ENCODE results near the gene NCKAP5L.

The NCKAP5L gene

DNA sequence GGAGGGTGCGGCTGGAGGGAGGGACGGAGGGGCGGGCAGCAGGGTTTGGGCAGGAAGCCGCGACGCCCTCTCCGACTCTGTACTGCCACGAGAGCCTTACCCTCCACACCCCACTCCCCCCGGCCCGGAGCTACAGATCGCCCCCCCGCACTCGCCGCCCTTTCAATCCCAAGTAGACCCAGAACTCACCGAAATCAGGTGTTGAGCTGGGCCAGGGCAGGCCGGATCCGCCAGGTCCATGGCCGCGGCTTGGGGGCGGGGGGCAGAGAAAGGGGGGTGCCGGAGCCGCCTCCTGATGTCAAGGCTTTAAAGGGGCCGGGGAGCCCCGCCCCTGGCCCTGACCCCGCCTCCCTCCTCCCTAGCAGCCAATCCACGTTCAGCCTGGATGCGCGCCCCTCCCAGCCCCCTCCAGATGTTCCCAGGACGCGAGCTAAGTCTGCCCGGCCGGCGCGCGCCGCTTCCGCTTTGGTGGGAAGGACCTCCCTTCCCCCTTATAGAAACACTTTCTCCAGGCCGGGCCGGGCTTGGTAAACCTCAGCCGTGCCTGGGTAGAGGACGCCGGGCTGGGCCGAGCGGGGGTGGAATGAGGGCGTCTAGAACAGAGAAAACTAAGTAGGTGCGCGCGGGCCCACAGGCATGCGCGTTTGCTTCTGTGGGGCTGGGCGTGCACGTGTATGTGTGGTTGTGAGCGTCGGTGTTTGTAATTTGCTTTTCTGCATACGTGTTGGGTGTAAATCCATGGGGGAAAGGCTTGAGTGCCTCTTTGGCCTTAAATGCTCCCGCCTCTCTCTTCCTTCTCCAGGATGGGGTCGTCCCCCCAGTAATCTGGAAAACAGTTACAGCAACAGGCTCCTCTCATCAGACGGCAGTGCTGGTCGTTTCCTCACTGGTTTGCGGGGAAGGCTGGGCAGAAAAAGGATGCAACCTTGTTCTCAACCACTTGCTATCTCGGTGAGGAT, at the start of gene NCKAP5L:
TSS of gene NCKAP5L (minus strand) at position 281 of the 959 bp plus-strand sequence. CDS start 24,369 bp downstream, outside the sequence.
- Histone ChIP-seq H4K20me1 (ENCODE audit: insufficient read depth) (no peaks in the 10 kb centered on the region), H3K4me2 (peak within 1 kb of the TSS; percentile 84), H3K9ac (peak within 1 kb of the TSS; percentile 37), H3K4me1 (ENCODE audit: low read depth, poor library complexity, severe bottlenecking) (peaks cover 16% of the 10 kb centered on the region), H2AFZ (ENCODE audit: low read depth) (peak within 1 kb of the TSS; percentile 84), H3K27me3 (ENCODE audit: insufficient read depth, low read depth) (peaks cover 13% of the 10 kb centered on the region; the same call in 1 of the 2 replicates), H3K4me3 (IDR thresholded peaks at IDR 0.05; ENCODE audit: insufficient read depth, low read depth, low read length) (no peak within 1 kb of the TSS), H3K79me2 (ENCODE audit: insufficient read depth, low read depth) (no peaks in the 10 kb centered on the region), H3K36me3 (ENCODE audit: insufficient read depth) (no peaks in the 10 kb centered on the region), H3K27ac (no peak within 1 kb of the TSS)
- TF ChIP-seq CTCF (conservative IDR thresholded peaks at IDR 0.05; ENCODE audit: low read depth, low read length): no peak

GRCh38 chr12:49877066-49877465, 48.9 kb upstream of the NCKAP5L start:
- Histone ChIP-seq H3K4me2 (no peak overlapping the region), H3K27me3 (ENCODE audit: insufficient read depth, low read depth) (no peaks in the 10 kb centered on the region; the same call in 1 of the 2 replicates)
- no peak for TF ChIP-seq CTCF (conservative IDR thresholded peaks at IDR 0.05; ENCODE audit: low read depth, low read length)

DNA sequence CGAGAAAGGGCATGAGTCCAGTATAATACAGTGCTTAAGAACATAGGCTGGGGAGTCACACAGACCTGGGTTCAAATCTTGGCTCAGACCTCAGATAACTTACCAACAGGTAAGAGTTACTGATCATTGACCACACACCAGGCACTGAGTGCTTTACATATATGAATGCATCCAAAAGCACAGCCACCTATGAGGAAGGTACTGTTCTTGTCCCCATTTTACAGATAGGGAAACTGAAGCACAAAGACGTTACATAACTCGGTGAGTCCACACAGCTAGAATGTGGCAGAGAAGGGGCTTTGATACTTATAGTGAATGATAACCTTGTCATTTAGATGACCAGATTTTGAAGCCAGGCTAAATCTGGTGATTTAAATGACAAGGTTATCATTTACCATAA, 47.9 kb upstream of the NCKAP5L start:
- H3K4me2 ChIP-seq: no peak overlapping the region
- no peak overlapping the region for H3K27ac ChIP-seq
- no peak overlapping the region for H3K9ac ChIP-seq
- TF ChIP-seq CTCF (conservative IDR thresholded peaks at IDR 0.05; ENCODE audit: low read depth, low read length): no peak
- H3K79me2 ChIP-seq (ENCODE audit: insufficient read depth, low read depth): no peaks in the 10 kb centered on the region
- no peaks in the 10 kb centered on the region for H4K20me1 ChIP-seq (ENCODE audit: insufficient read depth)
- no peaks in the 10 kb centered on the region for H3K27me3 ChIP-seq (ENCODE audit: insufficient read depth, low read depth)
- no peak overlapping the region for H3K4me3 ChIP-seq (IDR thresholded peaks at IDR 0.05; ENCODE audit: insufficient read depth, low read depth, low read length)
- no peaks in the 10 kb centered on the region for H3K36me3 ChIP-seq (ENCODE audit: insufficient read depth)
- H3K4me1 ChIP-seq (ENCODE audit: low read depth, poor library complexity, severe bottlenecking): no peaks in the 10 kb centered on the region
- H2AFZ ChIP-seq (ENCODE audit: low read depth): no peak overlapping the region

More at GRCh38 chr12:49877066-49877465, 48.9 kb upstream of the NCKAP5L start:
- H3K4me1 ChIP-seq (ENCODE audit: low read depth, poor library complexity, severe bottlenecking): no peaks in the 10 kb centered on the region
- no peak overlapping the region for H3K27ac ChIP-seq
- no peak overlapping the region for H3K9ac ChIP-seq
- H4K20me1 ChIP-seq (ENCODE audit: insufficient read depth): no peaks in the 10 kb centered on the region
- no peak overlapping the region for H3K4me3 ChIP-seq (IDR thresholded peaks at IDR 0.05; ENCODE audit: insufficient read depth, low read depth, low read length)
- H2AFZ ChIP-seq (ENCODE audit: low read depth): no peak overlapping the region
- no peaks in the 10 kb centered on the region for H3K36me3 ChIP-seq (ENCODE audit: insufficient read depth)
- H3K79me2 ChIP-seq (ENCODE audit: insufficient read depth, low read depth): no peaks in the 10 kb centered on the region

- Histone ChIP-seq H3K36me3 (ENCODE audit: insufficient read depth) (no peaks in the 10 kb centered on the region), H3K4me1 (ENCODE audit: low read depth, poor library complexity, severe bottlenecking) (no peaks in the 10 kb centered on the region), H3K27ac (no peak overlapping the region), H3K4me2 (no peak overlapping the region), H4K20me1 (ENCODE audit: insufficient read depth) (no peaks in the 10 kb centered on the region), H3K27me3 (ENCODE audit: insufficient read depth, low read depth) (no peaks in the 10 kb centered on the region), H3K9ac (no peak overlapping the region), H3K79me2 (ENCODE audit: insufficient read depth, low read depth) (no peaks in the 10 kb centered on the region), H3K4me3 (IDR thresholded peaks at IDR 0.05; ENCODE audit: insufficient read depth, low read depth, low read length) (no peak overlapping the region), H2AFZ (ENCODE audit: low read depth) (no peak overlapping the region)
- no peak for TF ChIP-seq CTCF (conservative IDR thresholded peaks at IDR 0.05; ENCODE audit: low read depth, low read length)
Observed at GRCh38 chr12:49875115-49875720, 47.0 kb upstream of the NCKAP5L start.

Data from KMS-11 (cell line).